Heart right ventricle (tissue), 16 donors: ENCODE results near the gene SLC52A1. TPM values are rescaled to one million over a fixed set of nuclear protein-coding genes. Genes with fewer than 3 reads are reported as not detected.
A peak's percentile ranks its signal among the peaks of the same experiment; 100 is the strongest.

Experiments
- ATAC-seq, 8 donors: fragments of 200-7000 bp; cut with Tn5 transposase; one replicate each; pipeline ENCODE4 v1.9.1; 2020; ENCODE audit warnings: mild to moderate bottlenecking in 8 of 8, moderate library complexity in 8 of 8, moderate number of reproducible peaks in 1 of 8
- DNase-seq, 2 donors: peaks; one replicate each; pipeline ENCODE4 v3.0.0-alpha.2; 2020
- H3K27ac ChIP-seq, 10 donors: fragments of 200-600 bp; sonication (generic) in 2 of 10; one replicate each; pipeline versions ENCODE4 v1.5.0 to v1.8.0; 2020 to 2022; ENCODE audit warnings: mild to moderate bottlenecking in 3 of 10
- H3K27me3 ChIP-seq, 7 donors: fragments of 200-600 bp; one replicate each; pipeline ENCODE4 v1.8.0; 2021 to 2022; ENCODE audit warnings: mild to moderate bottlenecking in 2 of 7
- H3K36me3 ChIP-seq, 9 donors: fragments of 200-600 bp; sonication (generic) in 1 of 9; one replicate each; pipeline versions ENCODE4 v1.5.0 to v1.8.0; 2020 to 2022; ENCODE audit warnings: mild to moderate bottlenecking in 2 of 9
- H3K4me1 ChIP-seq, 9 donors: fragments of 200-600 bp; sonication (generic) in 1 of 9; one replicate each; pipeline versions ENCODE4 v1.5.0 to v1.8.0; 2020 to 2022; ENCODE audit warnings: mild to moderate bottlenecking in 4 of 9
- H3K4me3 ChIP-seq, 10 donors: fragments of 200-600 bp; sonication (generic) in 2 of 10; one replicate each; pipeline versions ENCODE4 v1.5.0 to v1.8.0; 2020 to 2022; ENCODE audit warnings: mild to moderate bottlenecking in 7 of 10, moderate library complexity in 2 of 10
- H3K9me3 ChIP-seq, 11 donors: fragments of 200-600 bp in 10 of 11; sonication (generic) in 2 of 11; one replicate each; pipeline versions ENCODE4 v1.5.0 to v1.8.0; 2013 to 2022; ENCODE audit warnings: mild to moderate bottlenecking in 2 of 11, control low read depth in 1 of 11, moderate library complexity in 1 of 11
- WGBS, 2 donors: extraction: QIAGEN DNeasy Blood & Tissue Kit; methylation state at CpG; one replicate each; pipeline ENCODE4 v1.1.7; 2013; ENCODE audit warnings: inconsistent platforms in 1 of 2; 5-methylcytosine and 5-hydroxymethylcytosine counted together
- intact Hi-C, 10 donors: fragments of 100-400 bp; cut with DNase I; formaldehyde crosslinking; loops; one replicate each; pipeline versions ENCODE4 v1.11.1 to v1.14.2; 2022
- polyA plus RNA-seq, 2 donors: library from polyadenylated mRNA; stranded (reverse); fragments of 200-250 nt; gene quantifications; one replicate each; pipeline ENCODE4 v1.2.3, GENCODE V29; 2013
- total RNA-seq, 10 donors: library from RNA; stranded (reverse); fragmentation: NEBNext Ultra II Directional in 3 of 10; extraction: Animal tissue kit (Norgen Biotek cat#: 25700) in 3 of 10; gene quantifications; one replicate each; pipeline versions ENCODE4 v1.2.1 to v1.2.4, GENCODE V29; 2021 to 2023
- TF ChIP-seq, protein P1 (sequence below), 9 donors: fragments of 200-600 bp; sonication (generic) in 2 of 9; IDR thresholded peaks; one replicate each; pipeline versions ENCODE4 v1.5.0 to v1.8.0; 2021 to 2022; ENCODE audit warnings: antibody characterized with exemption in 9 of 9, mild to moderate bottlenecking in 5 of 9, moderate library complexity in 1 of 9
- donor health status: Arrhythmogenic right ventricular cardiomyopathy.
- donor health status: ischemic (EF 13 %, LVEDD 7.1; RV severe dilation, severe dysfunction).
- donor health status: healthy with polysubstance abuse.
- donor health status: DM: no; HTN: yes; CAD: no.
- donor health status: DM: no; HTN: no; CAD: no.
- donor health status: ischemic (EF 25% LVEDD 6.9; RV normal size, moderate dysfunction).
- donor health status: ischemic (EF 25% LVEDD 5.7; RV mildly dilated, moderate dysfunction).
- donor health status: healthy.
- donor health status: DM: yes; HTN: yes; CAD: no.
- donor health status: Ischemic cardiomyopathy.
- donor health status: ischemic (EF 35%, LVEDD 5.7; RV mildly dilated, moderate dysfunction).
- donor health status: nonischemic (EF 11% LVEDD 7.7; RV severe dilation, severe dysfunction).
- donor health status: DM: yes; HTN: yes; CAD: no.
- donor health status: PGD.
- donor health status: ischemic (EF 29% LVEDD 5.4; RV normal size, mild dysfunction).
- donor health status: nonischemic (EF 23%, LVEDD 6.1; RV moderate dilation, normal function).

SLC52A1 gene
- total and polyA plus RNA-seq, 12 donors, result 0.11 to 0.14 (median 0.12) TPM; not detected in 9

DNA sequence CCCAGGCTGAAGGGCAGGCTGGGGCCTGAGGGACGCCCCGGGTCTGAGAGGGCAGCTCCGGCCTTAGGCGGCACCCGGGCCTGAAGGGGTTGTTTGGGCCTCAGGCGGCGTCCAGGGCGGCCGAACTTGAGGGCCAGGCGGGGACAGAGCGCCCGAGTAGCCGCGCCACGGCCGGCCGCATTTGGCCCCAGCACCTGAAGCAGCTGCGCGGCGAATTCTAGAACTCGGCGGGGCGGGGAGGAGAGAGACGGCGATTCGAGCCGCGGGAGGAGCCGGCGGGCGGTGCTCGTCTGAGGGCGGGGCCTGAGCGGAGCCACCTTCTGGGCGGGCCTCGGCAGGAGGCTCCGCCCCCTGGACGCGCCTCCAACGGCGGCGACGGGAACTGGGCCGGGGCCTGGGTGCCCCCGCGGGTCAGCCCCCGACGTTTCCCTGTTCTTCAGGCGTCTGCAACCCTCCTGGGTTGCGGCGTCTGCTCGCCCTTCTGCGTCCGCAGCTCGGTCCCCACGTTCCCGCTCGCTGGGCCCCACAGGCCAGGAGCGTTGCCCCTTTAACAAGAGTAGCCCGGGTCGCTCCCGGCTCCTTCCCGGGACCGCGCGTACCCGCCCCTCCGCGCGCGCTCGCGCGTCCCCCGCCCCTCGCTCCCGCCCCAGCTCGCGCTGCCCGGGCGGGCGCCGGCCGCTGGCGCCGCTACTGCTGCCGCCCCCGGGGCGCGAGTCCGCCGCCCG lies 37.8 kb downstream of the SLC52A1 start, which contains the start of the genes INCA1 and KIF1C:
Gene INCA1, minus strand, starts transcription at position 221 of the 725 bp plus-strand sequence. CDS start 3,085 bp downstream, outside the sequence.
Gene KIF1C, plus strand, starts transcription at position 649 of the 725 bp plus-strand sequence. CDS start 2,297 bp downstream, outside the sequence.
- Histone ChIP-seq H3K27me3 (no peaks in the 10 kb centered on the region), H3K27ac (peak within 1 kb of the TSS; percentile 87 to 97 (median 94)), H3K4me1 (peaks cover 18 to 44% (median 30%) of the 10 kb centered on the region in 9 donors), H3K9me3 (no peaks in the 10 kb centered on the region), H3K4me3 (peak within 1 kb of the TSS; percentile 67 to 100 (median 95)), H3K36me3 (peaks cover 0 to 18% (median 15%) of the 10 kb centered on the region in 9 donors)
- WGBS, 2 donors, result 1% methylated on average over 80 to 93 of the region's 93 CpGs
- intact Hi-C loops, result loop anchor here in 2 of 10 donors (1.0 to 5.0 kb wide), 2 partner anchors 30 to 50 kb away; partner anchors contain the start of genes PFN1 (in 1 of the 2) and SPAG7 (in 1 of the 2)
- TF ChIP-seq, protein P1, sequence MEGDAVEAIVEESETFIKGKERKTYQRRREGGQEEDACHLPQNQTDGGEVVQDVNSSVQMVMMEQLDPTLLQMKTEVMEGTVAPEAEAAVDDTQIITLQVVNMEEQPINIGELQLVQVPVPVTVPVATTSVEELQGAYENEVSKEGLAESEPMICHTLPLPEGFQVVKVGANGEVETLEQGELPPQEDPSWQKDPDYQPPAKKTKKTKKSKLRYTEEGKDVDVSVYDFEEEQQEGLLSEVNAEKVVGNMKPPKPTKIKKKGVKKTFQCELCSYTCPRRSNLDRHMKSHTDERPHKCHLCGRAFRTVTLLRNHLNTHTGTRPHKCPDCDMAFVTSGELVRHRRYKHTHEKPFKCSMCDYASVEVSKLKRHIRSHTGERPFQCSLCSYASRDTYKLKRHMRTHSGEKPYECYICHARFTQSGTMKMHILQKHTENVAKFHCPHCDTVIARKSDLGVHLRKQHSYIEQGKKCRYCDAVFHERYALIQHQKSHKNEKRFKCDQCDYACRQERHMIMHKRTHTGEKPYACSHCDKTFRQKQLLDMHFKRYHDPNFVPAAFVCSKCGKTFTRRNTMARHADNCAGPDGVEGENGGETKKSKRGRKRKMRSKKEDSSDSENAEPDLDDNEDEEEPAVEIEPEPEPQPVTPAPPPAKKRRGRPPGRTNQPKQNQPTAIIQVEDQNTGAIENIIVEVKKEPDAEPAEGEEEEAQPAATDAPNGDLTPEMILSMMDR (IDR thresholded peaks at IDR 0.05), result peak in 6 of 9 donors; percentile 9 to 26 (median 22)
- peak; percentile 88 to 96 (median 92) for ATAC-seq
- peak; percentile 94 to 95 for DNase-seq

DNA sequence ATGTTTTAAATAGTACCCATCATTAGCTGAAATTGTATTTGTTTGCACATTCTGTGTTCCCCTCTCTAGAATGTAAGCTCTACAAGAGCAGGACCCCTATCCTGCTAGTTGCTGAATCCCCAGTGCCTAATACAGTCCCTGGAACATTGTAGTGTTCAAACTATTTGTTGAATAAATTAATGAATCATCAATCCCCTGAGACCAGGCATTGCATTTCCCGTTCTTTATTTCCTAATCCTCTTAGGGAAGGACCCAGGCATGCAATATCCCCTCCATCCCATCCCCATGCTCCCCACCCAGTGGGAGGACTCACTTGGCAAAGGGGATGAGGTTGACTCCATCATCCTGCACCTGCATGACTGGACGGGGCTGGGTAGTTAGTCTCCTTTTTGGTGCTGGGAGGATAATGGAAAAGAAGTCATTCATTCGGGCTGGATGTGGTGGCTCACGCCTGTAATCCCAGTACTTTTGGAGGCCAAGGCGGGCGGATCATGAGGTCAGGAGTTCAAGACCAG lies 41.1 kb downstream of the SLC52A1 start:
- intact Hi-C loops, result no loop called here
- ATAC-seq (no peak), DNase-seq (no peak)
- 85 to 90% methylated on average over 6 of the region's 6 CpGs for WGBS, 2 donors
- Histone ChIP-seq H3K27ac (no peak overlapping the region), H3K4me1 (peaks cover 7 to 20% (median 14%) of the 10 kb centered on the region in 9 donors), H3K36me3 (no peaks in the 10 kb centered on the region), H3K9me3 (no peaks in the 10 kb centered on the region), H3K4me3 (no peak overlapping the region), H3K27me3 (no peaks in the 10 kb centered on the region)
- TF ChIP-seq, protein P1 (IDR thresholded peaks at IDR 0.05), result no peak

DNA sequence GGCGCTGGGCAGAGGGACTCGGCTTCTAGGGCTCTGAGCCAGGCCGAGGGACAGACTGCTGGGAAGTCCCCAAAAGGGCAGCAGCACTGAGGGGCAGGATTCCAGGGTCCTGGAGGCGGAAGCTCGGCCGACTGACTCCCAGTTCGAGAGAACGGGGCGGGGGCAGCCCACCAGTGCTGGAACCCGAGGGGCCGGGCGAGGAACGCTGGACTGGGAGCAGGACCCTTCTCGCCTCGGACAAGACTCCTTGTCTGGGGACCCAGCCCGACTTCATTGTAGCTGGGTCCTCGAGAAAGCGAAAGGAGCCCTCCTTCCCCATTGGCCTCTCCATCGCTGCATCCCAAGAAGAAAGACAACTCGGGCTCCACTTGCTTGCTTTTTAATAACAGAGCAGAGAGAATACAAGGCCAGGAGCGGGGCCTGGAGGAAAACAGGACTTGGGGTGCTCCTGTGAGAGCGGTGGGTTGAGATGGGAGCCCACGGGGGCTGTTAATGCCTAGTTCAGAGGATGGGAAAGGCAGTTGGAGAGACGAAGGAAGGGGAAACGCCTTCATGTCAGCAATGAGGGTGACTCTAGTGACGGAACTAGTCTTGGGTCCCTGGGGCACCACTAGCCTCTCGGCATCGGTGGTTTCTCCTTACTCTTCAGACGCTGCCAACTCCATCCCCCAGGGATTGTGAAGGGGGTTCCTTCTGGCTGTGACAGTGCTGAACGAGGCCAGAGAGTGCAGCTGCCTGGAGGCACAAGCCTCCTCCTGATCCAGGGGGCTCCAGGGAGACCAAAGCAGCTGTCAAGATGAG lies 47.3 kb downstream of the SLC52A1 start:
- Histone ChIP-seq H3K4me1 (peaks cover 5 to 36% (median 26%) of the 10 kb centered on the region in 9 donors), H3K4me3 (peak overlapping the region; percentile 61 to 97 (median 89)), H3K36me3 (peaks cover 0 to 26% (median 5%) of the 10 kb centered on the region in 9 donors), H3K27ac (peak overlapping the region; percentile 83 to 98 (median 95)), H3K9me3 (no peaks in the 10 kb centered on the region), H3K27me3 (no peaks in the 10 kb centered on the region)
- DNase-seq (no peak), ATAC-seq (peak in 6 of 8 donors; percentile 2 to 47 (median 9))
- TF ChIP-seq, protein P1 (IDR thresholded peaks at IDR 0.05), result no peak
- intact Hi-C loops, result loop anchor here in 8 of 10 donors (1.0 to 10.0 kb wide), 8 partner anchors 21 to 81 kb away; partner anchors contain the start of genes GP1BA (in 2 of the 8), RNF167 (in 2 of the 8), SLC25A11 (in 2 of the 8) and PFN1 (in 1 of the 8)
- 2% methylated on average over 30 of the region's 30 CpGs for WGBS, 2 donors
